Globus pallidus (tissue), 1 donor: ENCODE measurements around the gene EPHA1.

Source experiments
- DNase-seq: peaks from one replicate; pipeline ENCODE4 v3.0.0-alpha.2; 2015; ENCODE audit warnings: low spot score

EPHA1 gene

GRCh38 chr7:143388491-143389101 lies 20.1 kb downstream of the EPHA1 start:
- no peak for DNase-seq

GRCh38 chr7:143388051-143388450 lies 20.6 kb downstream of the EPHA1 start:
- no peak for DNase-seq

- DNase-seq, result no peak
These were observed 21.3 kb downstream of the EPHA1 start for GRCh38 chr7:143387156-143387975.

- no peak for DNase-seq
These were observed 22.5 kb downstream of the EPHA1 start for GRCh38 chr7:143385891-143386781.

- no peak for DNase-seq
These were observed 23.7 kb downstream of the EPHA1 start for GRCh38 chr7:143384661-143385631.

- DNase-seq, result no peak
These were observed 24.5 kb downstream of the EPHA1 start for GRCh38 chr7:143384148-143384547.

GRCh38 chr7:143383642-143383957 lies 25.1 kb downstream of the EPHA1 start:
- no peak for DNase-seq

GRCh38 chr7:143382791-143383641 lies 25.6 kb downstream of the EPHA1 start:
- DNase-seq, result no peak

- no peak for DNase-seq
These were observed 26.4 kb downstream of the EPHA1 start for GRCh38 chr7:143382126-143382790.

- no peak for DNase-seq
These were observed 27.1 kb downstream of the EPHA1 start for GRCh38 chr7:143381427-143382125.

GRCh38 chr7:143380646-143381426 lies 27.8 kb downstream of the EPHA1 start, which contains the start of gene ZYX:
Gene ZYX (plus strand): TSS chr7:143381345. CDS start chr7:143381572, 227 bp downstream.
- peak; percentile 87 for DNase-seq

- peak; percentile 84 for DNase-seq
These were observed 28.4 kb downstream of the EPHA1 start for GRCh38 chr7:143380260-143380645.

GRCh38 chr7:143379611-143380259 lies 28.9 kb downstream of the EPHA1 start:
- DNase-seq, result no peak

GRCh38 chr7:143376396-143376795 lies 32.3 kb downstream of the EPHA1 start:
- no peak for DNase-seq

GRCh38 chr7:143375298-143376034 lies 33.2 kb downstream of the EPHA1 start:
- no peak for DNase-seq

GRCh38 chr7:143374561-143374960 lies 34.1 kb downstream of the EPHA1 start:
- no peak for DNase-seq

GRCh38 chr7:143373255-143373794 lies 35.3 kb downstream of the EPHA1 start:
- DNase-seq, result no peak
